Right lobe of liver (tissue), 6 donors: ENCODE data around the gene EIF4A2. TPM values are rescaled to one million over a fixed set of nuclear protein-coding genes. Genes with fewer than 3 reads are reported as not detected.

Experiments
- ATAC-seq, 4 donors: fragments of 200-7000 bp; cut with Tn5 transposase; one replicate each; pipeline ENCODE4 v1.9.1; 2020; ENCODE audit warnings: mild to moderate bottlenecking in 4 of 4, moderate library complexity in 4 of 4
- DNase-seq, 3 donors: peaks; one replicate each; pipeline ENCODE4 v3.0.0-alpha.2; 2020
- H3K27ac ChIP-seq, 3 donors: fragments of 200-600 bp; one replicate each; pipeline ENCODE4 v1.8.0; 2022
- H3K27me3 ChIP-seq, 2 donors: fragments of 200-600 bp; one replicate each; pipeline ENCODE4 v1.8.0; 2022
- H3K36me3 ChIP-seq, 4 donors: fragments of 200-600 bp; sonication (generic) in 1 of 4; one replicate each; pipeline versions ENCODE4 v1.5.1 to v1.8.0; 2017 to 2022; ENCODE audit warnings: control low read depth in 1 of 4
- H3K4me1 ChIP-seq, 4 donors: fragments of 200-600 bp; sonication (generic) in 1 of 4; one replicate each; pipeline versions ENCODE4 v1.5.1 to v1.8.0; 2017 to 2022; ENCODE audit warnings: control low read depth in 1 of 4
- H3K4me3 ChIP-seq, 3 donors: fragments of 200-600 bp; one replicate each; pipeline ENCODE4 v1.8.0; 2022
- H3K9me3 ChIP-seq, 4 donors: fragments of 200-600 bp; sonication (generic) in 1 of 4; one replicate each; pipeline versions ENCODE4 v1.5.1 to v1.8.0; 2017 to 2022; ENCODE audit warnings: control low read depth in 1 of 4
- POLR2A ChIP-seq: fragments of 450-650 bp; IDR thresholded peaks from one replicate; pipeline ENCODE4 v1.6.1; 2017; ENCODE audit warnings: antibody characterized with exemption, mild to moderate bottlenecking
- WGBS: methylation state at CpG from one replicate; pipeline ENCODE4 v1.1.6; 2018; ENCODE audit warnings: low coverage, low lambda C conversion rate; ENCODE audit not compliant: insufficient coverage; ENCODE audit errors: missing lambda C conversion rate; 5-methylcytosine and 5-hydroxymethylcytosine counted together
- intact Hi-C, 2 donors: fragments of 100-400 bp; cut with DNase I; formaldehyde crosslinking; loops; one replicate each; pipeline versions ENCODE4 v1.11.2 to v1.14.1; 2022
- total RNA-seq, 6 experiments: library from RNA; depleted of rRNA in 2 of 6; stranded (reverse); fragments of >200 nt in 2 of 6; fragmentation: NEBNext Ultra II Directional in 3 of 6; extraction: Animal tissue kit (Norgen Biotek cat#: 25700) in 3 of 6; gene quantifications; one replicate each; pipeline versions ENCODE4 v1.1.0 to v1.2.4, GENCODE V29; 2016 to 2023
- TF ChIP-seq, protein P1 (sequence below), 4 donors: fragments of 200-600 bp in 3 of 4; fragments of 450-650 bp in 1 of 4; IDR thresholded peaks; one replicate each; pipeline versions ENCODE4 v1.5.1 to v1.8.0; 2016 to 2022; ENCODE audit warnings: antibody characterized with exemption in 4 of 4, mild to moderate bottlenecking in 2 of 4
- donor health status: DM: no; HTN: yes; CAD: no.
- donor health status: DM: no; HTN: no; CAD: no.
- donor health status: DM: no; HTN: no; CAD: no.
- donor health status: DM: no; HTN: yes; CAD: no.
- donor health status: DM: no; HTN: yes; CAD: no.

The EIF4A2 gene
- total RNA-seq, 6 experiments from 2014 or later: 98.9 to 234 (median 131) TPM

DNA sequence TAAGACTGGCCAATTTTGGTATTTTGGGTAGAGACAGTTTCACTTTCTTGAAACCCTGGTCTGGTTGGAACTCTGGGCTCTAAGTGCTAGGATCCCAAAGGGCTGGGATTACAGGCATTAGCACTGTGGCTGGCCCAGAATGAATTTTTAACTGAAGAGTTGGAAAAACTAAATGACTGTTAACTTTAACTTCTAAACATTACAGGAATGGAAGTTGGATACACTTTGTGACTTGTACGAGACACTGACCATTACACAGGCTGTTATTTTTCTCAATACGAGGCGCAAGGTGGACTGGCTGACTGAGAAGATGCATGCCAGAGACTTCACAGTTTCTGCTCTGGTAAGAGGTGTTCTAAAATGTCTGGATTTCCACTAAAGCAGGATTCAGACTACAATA, 3.5 kb downstream of the EIF4A2 start:
- no peak overlapping the region for H3K27ac ChIP-seq
- intact Hi-C loops: no loop called here

DNA sequence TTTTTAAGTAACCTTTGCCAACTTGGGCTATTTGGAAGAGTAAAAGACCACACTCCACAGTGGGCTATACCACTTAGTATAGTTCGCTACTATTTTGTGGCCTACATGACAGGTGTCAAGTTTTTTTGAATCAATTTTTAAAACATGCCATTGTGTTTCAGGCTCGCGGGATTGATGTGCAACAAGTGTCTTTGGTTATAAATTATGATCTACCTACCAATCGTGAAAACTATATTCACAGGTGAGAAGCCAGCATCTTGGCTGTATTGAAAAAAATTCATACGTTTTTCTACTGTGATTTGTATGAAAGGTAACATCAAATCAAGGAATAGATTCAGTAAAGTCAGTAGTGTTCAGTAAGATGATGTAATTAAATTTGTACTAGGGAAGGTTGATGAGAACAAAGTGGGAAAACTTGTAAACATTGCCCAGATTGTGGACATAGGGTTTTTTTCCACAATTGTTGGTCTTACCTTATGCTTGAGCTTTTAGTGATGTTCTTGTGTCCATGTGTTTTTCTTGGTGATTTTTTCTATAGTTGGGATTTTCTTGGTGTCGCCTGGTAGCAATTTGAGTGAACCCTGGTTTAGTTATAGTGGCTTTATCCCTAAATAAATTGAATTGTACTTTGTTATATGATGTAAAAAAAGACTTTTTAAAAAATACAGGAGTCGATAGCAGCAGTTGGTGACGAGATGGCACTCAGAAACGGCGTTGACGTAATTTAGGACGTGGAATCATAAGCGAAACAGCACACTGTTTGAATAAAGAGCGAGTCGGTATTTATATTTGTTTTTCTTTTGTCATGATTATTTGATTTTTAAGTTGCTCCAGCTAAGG, 4.5 kb downstream of the EIF4A2 start:
- no peak for TF ChIP-seq POLR2A
- TF ChIP-seq, protein P1, sequence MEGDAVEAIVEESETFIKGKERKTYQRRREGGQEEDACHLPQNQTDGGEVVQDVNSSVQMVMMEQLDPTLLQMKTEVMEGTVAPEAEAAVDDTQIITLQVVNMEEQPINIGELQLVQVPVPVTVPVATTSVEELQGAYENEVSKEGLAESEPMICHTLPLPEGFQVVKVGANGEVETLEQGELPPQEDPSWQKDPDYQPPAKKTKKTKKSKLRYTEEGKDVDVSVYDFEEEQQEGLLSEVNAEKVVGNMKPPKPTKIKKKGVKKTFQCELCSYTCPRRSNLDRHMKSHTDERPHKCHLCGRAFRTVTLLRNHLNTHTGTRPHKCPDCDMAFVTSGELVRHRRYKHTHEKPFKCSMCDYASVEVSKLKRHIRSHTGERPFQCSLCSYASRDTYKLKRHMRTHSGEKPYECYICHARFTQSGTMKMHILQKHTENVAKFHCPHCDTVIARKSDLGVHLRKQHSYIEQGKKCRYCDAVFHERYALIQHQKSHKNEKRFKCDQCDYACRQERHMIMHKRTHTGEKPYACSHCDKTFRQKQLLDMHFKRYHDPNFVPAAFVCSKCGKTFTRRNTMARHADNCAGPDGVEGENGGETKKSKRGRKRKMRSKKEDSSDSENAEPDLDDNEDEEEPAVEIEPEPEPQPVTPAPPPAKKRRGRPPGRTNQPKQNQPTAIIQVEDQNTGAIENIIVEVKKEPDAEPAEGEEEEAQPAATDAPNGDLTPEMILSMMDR (IDR thresholded peaks at IDR 0.05): no peak
- H3K4me3 ChIP-seq: no peak overlapping the region
- DNase-seq (no peak), ATAC-seq (no peak)
- no peak overlapping the region for H3K27ac ChIP-seq
- peaks cover 0 to 33% (median 10%) of the 10 kb centered on the region in 4 donors for H3K4me1 ChIP-seq
- peaks cover 15 to 64% (median 50%) of the 10 kb centered on the region in 4 donors for H3K36me3 ChIP-seq
- intact Hi-C loops: no loop called here
- 68% methylated on average over 15 of the region's 15 CpGs for WGBS
- no peaks in the 10 kb centered on the region for H3K9me3 ChIP-seq
- H3K27me3 ChIP-seq: no peaks in the 10 kb centered on the region

More for the DNA sequence above, 3.5 kb downstream of the EIF4A2 start:
- H3K9me3 ChIP-seq: no peaks in the 10 kb centered on the region
- TF ChIP-seq POLR2A: no peak
- TF ChIP-seq, protein P1 (IDR thresholded peaks at IDR 0.05): no peak
- 52% methylated on average over 3 of the region's 3 CpGs for WGBS
- no peaks in the 10 kb centered on the region for H3K27me3 ChIP-seq
- DNase-seq (no peak), ATAC-seq (no peak)
- H3K36me3 ChIP-seq: peaks cover 15 to 64% (median 50%) of the 10 kb centered on the region in 4 donors
- H3K4me3 ChIP-seq: no peak overlapping the region
- peaks cover 0 to 33% (median 10%) of the 10 kb centered on the region in 4 donors for H3K4me1 ChIP-seq

DNA sequence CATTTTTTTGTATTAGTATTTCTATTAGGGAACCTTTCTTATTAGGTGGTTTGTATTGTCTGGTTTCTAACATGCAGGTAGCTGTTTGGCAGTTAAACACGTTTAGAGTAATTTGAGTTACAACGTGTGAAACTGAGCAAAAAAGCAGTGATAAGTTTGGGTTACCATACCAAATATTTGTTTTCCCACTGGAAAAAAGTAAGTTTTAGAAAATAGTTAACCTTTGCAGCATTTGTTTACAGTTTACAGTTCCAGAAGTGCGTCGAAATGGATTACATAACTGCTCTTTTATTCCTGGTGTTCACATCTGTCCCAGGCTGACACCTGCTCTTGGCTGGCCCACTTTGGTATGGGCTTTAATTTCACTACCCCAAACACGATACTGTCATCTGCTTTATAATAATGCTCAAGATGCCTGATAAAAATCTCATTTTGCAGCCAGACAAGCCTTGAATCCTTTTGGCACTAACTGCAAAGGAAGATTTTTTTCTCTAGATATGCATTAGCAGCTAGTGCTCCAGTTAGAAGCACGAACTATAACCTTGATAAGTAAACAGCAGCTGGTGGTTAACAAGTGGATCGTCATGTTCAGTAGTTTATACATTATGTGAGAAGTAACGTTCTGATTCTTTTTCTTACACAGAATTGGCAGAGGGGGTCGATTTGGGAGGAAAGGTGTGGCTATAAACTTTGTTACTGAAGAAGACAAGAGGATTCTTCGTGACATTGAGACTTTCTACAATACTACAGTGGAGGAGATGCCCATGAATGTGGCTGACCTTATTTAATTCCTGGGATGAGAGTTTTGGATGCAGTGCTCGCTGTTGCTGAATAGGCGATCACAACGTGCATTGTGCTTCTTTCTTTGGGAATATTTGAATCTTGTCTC, 5.3 kb downstream of the EIF4A2 start:
- Histone ChIP-seq H3K27me3 (no peaks in the 10 kb centered on the region), H3K4me1 (peaks cover 0 to 33% (median 10%) of the 10 kb centered on the region in 4 donors), H3K4me3 (no peak overlapping the region), H3K9me3 (no peaks in the 10 kb centered on the region), H3K27ac (no peak overlapping the region), H3K36me3 (peaks cover 15 to 64% (median 50%) of the 10 kb centered on the region in 4 donors)
- intact Hi-C loops: no loop called here
- TF ChIP-seq, protein P1 (IDR thresholded peaks at IDR 0.05): no peak
- TF ChIP-seq POLR2A: no peak
- 41% methylated on average over 13 of the region's 13 CpGs for WGBS
- DNase-seq (no peak), ATAC-seq (no peak)

DNA sequence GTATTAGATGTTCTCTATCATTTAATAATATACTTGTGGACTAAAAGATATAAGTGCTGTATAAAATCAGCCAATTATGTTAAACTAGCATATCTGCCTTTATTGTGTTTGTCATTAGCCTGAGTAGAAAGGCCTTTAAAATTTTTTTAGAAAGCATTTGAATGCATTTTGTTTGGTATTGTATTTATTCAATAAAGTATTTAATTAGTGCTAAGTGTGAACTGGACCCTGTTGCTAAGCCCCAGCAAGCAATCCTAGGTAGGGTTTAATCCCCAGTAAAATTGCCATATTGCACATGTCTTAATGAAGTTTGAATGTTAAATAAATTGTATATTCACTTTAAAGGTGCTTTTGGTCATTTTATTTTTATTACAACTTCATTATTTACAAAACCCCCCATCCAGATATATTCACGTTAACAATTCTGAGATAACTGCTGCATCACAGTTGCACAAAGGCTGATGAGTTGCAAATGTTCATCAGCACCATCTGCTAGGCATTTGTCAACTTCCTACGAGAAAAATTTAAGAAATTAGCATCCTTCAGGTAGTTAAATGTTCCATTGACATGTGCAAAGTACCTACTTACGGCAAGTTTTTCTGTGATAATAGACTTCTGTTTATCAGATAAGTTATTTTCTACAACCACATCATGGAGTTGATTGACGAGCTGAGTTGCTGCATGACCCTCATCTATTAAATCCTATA, 6.3 kb downstream of the EIF4A2 start:
- no peak for ATAC-seq

More for the DNA sequence above, 6.3 kb downstream of the EIF4A2 start:
- Histone ChIP-seq H3K36me3 (peaks cover 15 to 58% (median 47%) of the 10 kb centered on the region in 4 donors), H3K27ac (no peak overlapping the region), H3K27me3 (no peaks in the 10 kb centered on the region), H3K9me3 (no peaks in the 10 kb centered on the region), H3K4me1 (peaks cover 0 to 32% (median 10%) of the 10 kb centered on the region in 4 donors), H3K4me3 (no peak overlapping the region)
- TF ChIP-seq, protein P1 (IDR thresholded peaks at IDR 0.05): no peak
- TF ChIP-seq POLR2A: no peak
- no peak for DNase-seq
- intact Hi-C loops: no loop called here
- 41% methylated on average over 4 of the region's 4 CpGs for WGBS
